HK-2 (cell line): ENCODE measurements around the gene ADCYAP1R1.

Experiments used
- DNase-seq: peaks from one replicate; pipeline ENCODE4 v3.0.0-alpha.2; 2018; ENCODE audit not compliant: unreplicated experiment

Gene ADCYAP1R1

GRCh38 chr7:31043051-31043471 lies 9.0 kb upstream of the ADCYAP1R1 start:
- no peak for DNase-seq

GRCh38 chr7:31044529-31044928 lies 7.6 kb upstream of the ADCYAP1R1 start:
- no peak for DNase-seq

GRCh38 chr7:31046723-31047122 lies 5.4 kb upstream of the ADCYAP1R1 start:
- no peak for DNase-seq

GRCh38 chr7:31047313-31048146 lies 4.6 kb upstream of the ADCYAP1R1 start:
- no peak for DNase-seq

- DNase-seq, result no peak
These were observed 2.9 kb upstream of the ADCYAP1R1 start for GRCh38 chr7:31049005-31049765.

- DNase-seq, result no peak
These were observed 356 bp downstream of the ADCYAP1R1 start for GRCh38 chr7:31052487-31052840.

- no peak for DNase-seq
These were observed 913 bp downstream of the ADCYAP1R1 start for GRCh38 chr7:31052841-31053601.

- DNase-seq, result no peak
These were observed 1.9 kb downstream of the ADCYAP1R1 start for GRCh38 chr7:31053986-31054385.

GRCh38 chr7:31054608-31055278 lies 2.6 kb downstream of the ADCYAP1R1 start:
- no peak for DNase-seq

- no peak for DNase-seq
These were observed 3.4 kb downstream of the ADCYAP1R1 start for GRCh38 chr7:31055471-31055870.

GRCh38 chr7:31056775-31057346 lies 4.8 kb downstream of the ADCYAP1R1 start:
- DNase-seq, result no peak

- peak; percentile 48 for DNase-seq
These were observed 6.0 kb downstream of the ADCYAP1R1 start for GRCh38 chr7:31058122-31058521.

- no peak for DNase-seq
These were observed 6.6 kb downstream of the ADCYAP1R1 start for GRCh38 chr7:31058688-31059087.

- DNase-seq, result no peak
These were observed 7.4 kb downstream of the ADCYAP1R1 start for GRCh38 chr7:31059551-31059950.

- no peak for DNase-seq
These were observed 9.1 kb downstream of the ADCYAP1R1 start for GRCh38 chr7:31061185-31061584.

GRCh38 chr7:31062746-31063435 lies 10.8 kb downstream of the ADCYAP1R1 start:
- DNase-seq, result no peak

- no peak for DNase-seq
These were observed 13.0 kb downstream of the ADCYAP1R1 start for GRCh38 chr7:31065021-31065593.

- no peak for DNase-seq
These were observed 13.7 kb downstream of the ADCYAP1R1 start for GRCh38 chr7:31065840-31066239.

- no peak for DNase-seq
These were observed 14.5 kb downstream of the ADCYAP1R1 start for GRCh38 chr7:31066516-31067130.

- DNase-seq, result no peak
These were observed 15.4 kb downstream of the ADCYAP1R1 start for GRCh38 chr7:31067491-31067890.
